Stimulated activated CD4-positive, alpha-beta T cell treated with anti-CD3 and anti-CD28 coated beads, Interleukin-12 subunit alpha, Interleukin-12 subunit beta, amount 100 ng/mL, for 4 hours (primary cell): ENCODE measurements around the gene DIP2B.

Source experiments
- DNase-seq: peaks from one replicate; pipeline ENCODE4 v3.0.0-alpha.2; 2020

Gene DIP2B

GRCh38 chr12:50615145-50615906, 110.5 kb downstream of the DIP2B start:
- no peak for DNase-seq

- DNase-seq = no peak
These were observed 111.1 kb downstream of the DIP2B start for GRCh38 chr12:50615907-50616296.

GRCh38 chr12:50617657-50618056, 112.9 kb downstream of the DIP2B start:
- no peak for DNase-seq

- DNase-seq = no peak
These were observed 114.3 kb downstream of the DIP2B start for GRCh38 chr12:50618864-50619609.

GRCh38 chr12:50619610-50619958, 114.8 kb downstream of the DIP2B start:
- no peak for DNase-seq

GRCh38 chr12:50620109-50620977, 115.6 kb downstream of the DIP2B start:
- DNase-seq = no peak

GRCh38 chr12:50620978-50621360, 116.2 kb downstream of the DIP2B start:
- no peak for DNase-seq

GRCh38 chr12:50621399-50622300, 116.9 kb downstream of the DIP2B start:
- DNase-seq = no peak

GRCh38 chr12:50625029-50625925, 120.5 kb downstream of the DIP2B start:
- no peak for DNase-seq

GRCh38 chr12:50626026-50626425, 121.2 kb downstream of the DIP2B start:
- no peak for DNase-seq

- DNase-seq = no peak
These were observed 122.7 kb downstream of the DIP2B start for GRCh38 chr12:50627491-50627890.

GRCh38 chr12:50628394-50628793, 123.6 kb downstream of the DIP2B start:
- no peak for DNase-seq

- DNase-seq = no peak
These were observed 129.2 kb downstream of the DIP2B start for GRCh38 chr12:50633955-50634354.

- DNase-seq = no peak
These were observed 129.6 kb downstream of the DIP2B start for GRCh38 chr12:50634379-50634778.

- DNase-seq = no peak
These were observed 130.6 kb downstream of the DIP2B start for GRCh38 chr12:50635364-50635763.

- no peak for DNase-seq
These were observed 131.1 kb downstream of the DIP2B start for GRCh38 chr12:50635857-50636256.

GRCh38 chr12:50636505-50636904, 131.7 kb downstream of the DIP2B start:
- DNase-seq = no peak

GRCh38 chr12:50637870-50638481, 133.2 kb downstream of the DIP2B start:
- no peak for DNase-seq

- DNase-seq = no peak
These were observed 133.7 kb downstream of the DIP2B start for GRCh38 chr12:50638482-50638880.

GRCh38 chr12:50639721-50640120, 134.9 kb downstream of the DIP2B start:
- DNase-seq = no peak
